ENCODE data around the gene LMF1. TPM values are rescaled to one million over a fixed set of nuclear protein-coding genes. Genes with fewer than 3 reads are reported as not detected.
"Not testable (repeated sequence)": the region's sequence is repeated elsewhere in the genome, so short reads cannot be mapped to it uniquely, and the experiment has no call there.

The LMF1 gene
- polyA plus RNA-seq, 1 donor (not counting 4 experiments of a cell fraction or from before 2014, with no cell fraction given), result 3.1 TPM

DNA sequence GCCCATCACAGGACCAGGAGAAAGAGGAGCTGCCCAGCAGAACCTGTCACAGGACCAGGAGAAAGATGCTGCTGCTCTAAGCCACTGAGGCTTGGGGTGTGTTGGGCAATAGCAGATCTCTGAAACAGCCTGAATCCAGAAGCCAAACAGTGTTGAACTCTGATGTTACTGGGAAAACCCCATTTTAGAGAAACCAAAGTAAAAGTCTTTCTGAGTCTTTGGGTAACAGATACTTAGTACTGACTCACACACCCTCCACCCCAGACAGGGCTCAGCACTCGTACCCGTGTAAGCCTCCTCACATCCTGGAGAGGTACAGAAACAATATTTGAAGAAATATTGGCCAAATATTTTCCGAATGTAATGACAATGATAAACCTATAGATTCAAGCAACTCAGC, 87.4 kb downstream of the LMF1 start:
- Histone ChIP-seq H3K4me2 (ENCODE audit: control insufficient read depth, extremely low read depth, insufficient read depth, low read depth, low read length) (no peak overlapping the region), H4K20me1 (ENCODE audit: control insufficient read depth, extremely low read depth, insufficient read depth, low read length) (no peaks in the 10 kb centered on the region), H2AFZ (ENCODE audit: control insufficient read depth, low read length) (no peak overlapping the region), H3K9me3 (ENCODE audit: control insufficient read depth, low read depth, low read length) (no peaks in the 10 kb centered on the region), H3K9ac (ENCODE audit: control insufficient read depth, extremely low read depth, insufficient read depth, low read length) (no peak overlapping the region), H3K79me2 (ENCODE audit: control insufficient read depth, insufficient read depth, low read length) (no peaks in the 10 kb centered on the region), H3K27ac (ENCODE audit: control insufficient read depth, insufficient read depth, low read length) (no peak overlapping the region), H3K27me3 (ENCODE audit: control insufficient read depth, extremely low read depth, insufficient read depth, low read length) (peaks cover 21% of the 10 kb centered on the region), H3K36me3 (ENCODE audit: control insufficient read depth in 2 of 2, extremely low read depth in 1 of 2, insufficient read depth in 2 of 2, low read length in 2 of 2) (no peaks in the 10 kb centered on the region), H3K4me3 (ENCODE audit: control insufficient read depth in 2 of 3, extremely low read depth in 1 of 3, insufficient read depth in 2 of 3, low read depth in 1 of 3, low read length in 3 of 3) (no peak overlapping the region), H3K4me1 (ENCODE audit: control insufficient read depth, extremely low read depth, insufficient read depth, low read length) (no peaks in the 10 kb centered on the region), H3K9me1 (ENCODE audit: control insufficient read depth, extremely low read depth, insufficient read depth, low read length) (no peaks in the 10 kb centered on the region)
- DNase-seq (ENCODE audit: low read depth, low spot score), result no peak
- no peak for FAIRE-seq
- TF ChIP-seq, protein P1, sequence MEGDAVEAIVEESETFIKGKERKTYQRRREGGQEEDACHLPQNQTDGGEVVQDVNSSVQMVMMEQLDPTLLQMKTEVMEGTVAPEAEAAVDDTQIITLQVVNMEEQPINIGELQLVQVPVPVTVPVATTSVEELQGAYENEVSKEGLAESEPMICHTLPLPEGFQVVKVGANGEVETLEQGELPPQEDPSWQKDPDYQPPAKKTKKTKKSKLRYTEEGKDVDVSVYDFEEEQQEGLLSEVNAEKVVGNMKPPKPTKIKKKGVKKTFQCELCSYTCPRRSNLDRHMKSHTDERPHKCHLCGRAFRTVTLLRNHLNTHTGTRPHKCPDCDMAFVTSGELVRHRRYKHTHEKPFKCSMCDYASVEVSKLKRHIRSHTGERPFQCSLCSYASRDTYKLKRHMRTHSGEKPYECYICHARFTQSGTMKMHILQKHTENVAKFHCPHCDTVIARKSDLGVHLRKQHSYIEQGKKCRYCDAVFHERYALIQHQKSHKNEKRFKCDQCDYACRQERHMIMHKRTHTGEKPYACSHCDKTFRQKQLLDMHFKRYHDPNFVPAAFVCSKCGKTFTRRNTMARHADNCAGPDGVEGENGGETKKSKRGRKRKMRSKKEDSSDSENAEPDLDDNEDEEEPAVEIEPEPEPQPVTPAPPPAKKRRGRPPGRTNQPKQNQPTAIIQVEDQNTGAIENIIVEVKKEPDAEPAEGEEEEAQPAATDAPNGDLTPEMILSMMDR (optimal IDR thresholded peaks at IDR 0.05 in 1 of 3, IDR thresholded peaks at IDR 0.05 in 1 of 3, conservative IDR thresholded peaks at IDR 0.05 in 1 of 3; ENCODE audit: extremely low read depth in 1 of 3, insufficient read depth in 2 of 3, low read length in 3 of 3), result no peak
- TF ChIP-seq EZH2 (IDR thresholded peaks at IDR 0.05; ENCODE audit: low read length), result no peak
- dilution Hi-C loops (cut with MboI; ENCODE audit: extremely low pct_ligation_motif_present, low sequenced_read_pairs), result no loop called here

DNA sequence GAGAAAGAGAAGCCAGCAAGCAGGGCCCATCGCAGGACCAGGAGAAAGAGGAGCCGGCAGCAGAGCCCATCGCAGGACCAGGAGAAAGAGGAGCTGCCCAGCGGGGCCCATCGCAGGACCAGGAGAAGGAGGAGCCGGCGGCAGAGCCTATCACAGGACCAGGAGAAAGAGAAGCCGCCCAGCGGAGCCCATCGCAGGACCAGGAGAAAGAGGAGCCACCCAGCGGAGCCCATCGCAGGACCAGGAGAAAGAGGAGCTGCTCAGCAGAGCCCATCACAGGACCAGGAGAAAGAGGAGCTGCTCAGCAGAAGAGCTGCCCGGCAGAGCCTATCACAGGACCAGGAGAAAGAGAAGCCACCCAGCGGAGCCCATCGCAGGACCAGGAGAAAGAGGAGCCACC, 88.1 kb downstream of the LMF1 start:
- H4K20me1 ChIP-seq (ENCODE audit: control insufficient read depth, extremely low read depth, insufficient read depth, low read length); FAIRE-seq; H3K9ac ChIP-seq (ENCODE audit: control insufficient read depth, extremely low read depth, insufficient read depth, low read length); H3K4me2 ChIP-seq (ENCODE audit: control insufficient read depth, extremely low read depth, insufficient read depth, low read depth, low read length); DNase-seq (ENCODE audit: low read depth, low spot score); H3K4me3 ChIP-seq (ENCODE audit: control insufficient read depth in 2 of 3, extremely low read depth in 1 of 3, insufficient read depth in 2 of 3, low read depth in 1 of 3, low read length in 3 of 3); H3K36me3 ChIP-seq (ENCODE audit: control insufficient read depth in 2 of 2, extremely low read depth in 1 of 2, insufficient read depth in 2 of 2, low read length in 2 of 2); H3K79me2 ChIP-seq (ENCODE audit: control insufficient read depth, insufficient read depth, low read length); H3K9me1 ChIP-seq (ENCODE audit: control insufficient read depth, extremely low read depth, insufficient read depth, low read length); dilution Hi-C loops (cut with MboI; ENCODE audit: extremely low pct_ligation_motif_present, low sequenced_read_pairs); H3K9me3 ChIP-seq (ENCODE audit: control insufficient read depth, low read depth, low read length); H3K4me1 ChIP-seq (ENCODE audit: control insufficient read depth, extremely low read depth, insufficient read depth, low read length); H2AFZ ChIP-seq (ENCODE audit: control insufficient read depth, low read length); H3K27ac ChIP-seq (ENCODE audit: control insufficient read depth, insufficient read depth, low read length): not testable (repeated sequence)
- H3K27me3 ChIP-seq (ENCODE audit: control insufficient read depth, extremely low read depth, insufficient read depth, low read length), result peaks cover 21% of the 10 kb centered on the region

- no peak overlapping the region for H3K9ac ChIP-seq (ENCODE audit: control insufficient read depth, extremely low read depth, insufficient read depth, low read length)
- no peaks in the 10 kb centered on the region for H3K36me3 ChIP-seq (ENCODE audit: control insufficient read depth in 2 of 2, extremely low read depth in 1 of 2, insufficient read depth in 2 of 2, low read length in 2 of 2)
- FAIRE-seq (no peak), DNase-seq (ENCODE audit: low read depth, low spot score) (no peak)
- no peak for TF ChIP-seq EZH2 (IDR thresholded peaks at IDR 0.05; ENCODE audit: low read length)
- TF ChIP-seq, protein P1 (optimal IDR thresholded peaks at IDR 0.05 in 1 of 3, IDR thresholded peaks at IDR 0.05 in 1 of 3, conservative IDR thresholded peaks at IDR 0.05 in 1 of 3; ENCODE audit: extremely low read depth in 1 of 3, insufficient read depth in 2 of 3, low read length in 3 of 3), result no peak
- no peaks in the 10 kb centered on the region for H3K9me3 ChIP-seq (ENCODE audit: control insufficient read depth, low read depth, low read length)
- H3K4me3 ChIP-seq (ENCODE audit: control insufficient read depth in 2 of 3, extremely low read depth in 1 of 3, insufficient read depth in 2 of 3, low read depth in 1 of 3, low read length in 3 of 3), result no peak overlapping the region
- no peaks in the 10 kb centered on the region for H3K9me1 ChIP-seq (ENCODE audit: control insufficient read depth, extremely low read depth, insufficient read depth, low read length)
- H4K20me1 ChIP-seq (ENCODE audit: control insufficient read depth, extremely low read depth, insufficient read depth, low read length), result no peaks in the 10 kb centered on the region
- H3K79me2 ChIP-seq (ENCODE audit: control insufficient read depth, insufficient read depth, low read length), result no peaks in the 10 kb centered on the region
- H3K27ac ChIP-seq (ENCODE audit: control insufficient read depth, insufficient read depth, low read length), result no peak overlapping the region
- dilution Hi-C loops (cut with MboI; ENCODE audit: extremely low pct_ligation_motif_present, low sequenced_read_pairs), result no loop called here
- no peak overlapping the region for H2AFZ ChIP-seq (ENCODE audit: control insufficient read depth, low read length)
- peaks cover 20% of the 10 kb centered on the region for H3K27me3 ChIP-seq (ENCODE audit: control insufficient read depth, extremely low read depth, insufficient read depth, low read length)
- H3K4me1 ChIP-seq (ENCODE audit: control insufficient read depth, extremely low read depth, insufficient read depth, low read length), result no peaks in the 10 kb centered on the region
- H3K4me2 ChIP-seq (ENCODE audit: control insufficient read depth, extremely low read depth, insufficient read depth, low read depth, low read length), result no peak overlapping the region
Measured at GRCh38 chr16:882256-882655, 88.5 kb downstream of the LMF1 start.

All from keratinocyte (primary cell).